ENCODE measurements around the gene LARP4B.

The LARP4B gene

DNA sequence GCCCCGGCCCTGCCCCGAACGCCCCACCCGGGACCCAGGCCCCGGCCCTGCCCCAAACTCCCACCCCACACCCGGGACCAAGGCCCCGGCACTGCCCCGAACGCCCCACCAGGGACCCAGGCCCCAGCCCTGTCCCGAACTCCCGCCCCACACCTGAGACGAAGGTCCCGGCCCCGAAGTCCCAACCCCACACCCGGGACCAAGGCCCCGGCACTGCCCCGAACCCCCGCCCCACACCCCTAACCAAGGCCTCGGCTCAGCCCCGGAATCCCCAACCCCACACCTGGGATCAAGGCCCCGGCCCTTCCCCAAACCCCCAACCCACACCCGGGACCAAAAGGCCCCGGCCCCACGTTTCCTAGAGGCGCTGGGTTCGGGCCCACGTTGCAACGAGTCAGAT lies 1.1 kb upstream of the LARP4B start:
- Histone ChIP-seq H3K4me3 (ENCODE audit: low read length) (peak overlapping the region; percentile 71; the same call in 1 of the 2 replicates), H3K4me1 (ENCODE audit: control insufficient read depth, low read length) (peaks cover 64% of the 10 kb centered on the region), H3K36me3 (ENCODE audit: control insufficient read depth, low read length) (peaks cover 29% of the 10 kb centered on the region), H3K4me2 (ENCODE audit: low read length) (peak overlapping the region; percentile 56), H3K9me2 (replicated peaks; ENCODE audit: control insufficient read depth, low read length) (no peaks in the 10 kb centered on the region), H3K27ac (ENCODE audit: low read depth, low read length) (no peak overlapping the region), H3K79me2 (ENCODE audit: control insufficient read depth, low read length) (peaks cover 36% of the 10 kb centered on the region), H3F3A (ENCODE audit: control insufficient read depth, insufficient read depth) (no peaks in the 10 kb centered on the region), H3K9me3 (ENCODE audit: control insufficient read depth, insufficient read depth, low read length) (no peaks in the 10 kb centered on the region), H4K20me1 (ENCODE audit: control insufficient read depth, insufficient read depth, low read depth, low read length) (peaks cover 30% of the 10 kb centered on the region), H3K27me3 (ENCODE audit: control insufficient read depth, low read length) (no peaks in the 10 kb centered on the region)
- TF ChIP-seq, protein P1, sequence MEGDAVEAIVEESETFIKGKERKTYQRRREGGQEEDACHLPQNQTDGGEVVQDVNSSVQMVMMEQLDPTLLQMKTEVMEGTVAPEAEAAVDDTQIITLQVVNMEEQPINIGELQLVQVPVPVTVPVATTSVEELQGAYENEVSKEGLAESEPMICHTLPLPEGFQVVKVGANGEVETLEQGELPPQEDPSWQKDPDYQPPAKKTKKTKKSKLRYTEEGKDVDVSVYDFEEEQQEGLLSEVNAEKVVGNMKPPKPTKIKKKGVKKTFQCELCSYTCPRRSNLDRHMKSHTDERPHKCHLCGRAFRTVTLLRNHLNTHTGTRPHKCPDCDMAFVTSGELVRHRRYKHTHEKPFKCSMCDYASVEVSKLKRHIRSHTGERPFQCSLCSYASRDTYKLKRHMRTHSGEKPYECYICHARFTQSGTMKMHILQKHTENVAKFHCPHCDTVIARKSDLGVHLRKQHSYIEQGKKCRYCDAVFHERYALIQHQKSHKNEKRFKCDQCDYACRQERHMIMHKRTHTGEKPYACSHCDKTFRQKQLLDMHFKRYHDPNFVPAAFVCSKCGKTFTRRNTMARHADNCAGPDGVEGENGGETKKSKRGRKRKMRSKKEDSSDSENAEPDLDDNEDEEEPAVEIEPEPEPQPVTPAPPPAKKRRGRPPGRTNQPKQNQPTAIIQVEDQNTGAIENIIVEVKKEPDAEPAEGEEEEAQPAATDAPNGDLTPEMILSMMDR (IDR thresholded peaks at IDR 0.05; ENCODE audit: low read depth, low read length, poor library complexity, severe bottlenecking), result no peak
- TF ChIP-seq EZH2phosphoT487 (IDR thresholded peaks at IDR 0.05; ENCODE audit: borderline replicate concordance, low read length), result no peak

DNA sequence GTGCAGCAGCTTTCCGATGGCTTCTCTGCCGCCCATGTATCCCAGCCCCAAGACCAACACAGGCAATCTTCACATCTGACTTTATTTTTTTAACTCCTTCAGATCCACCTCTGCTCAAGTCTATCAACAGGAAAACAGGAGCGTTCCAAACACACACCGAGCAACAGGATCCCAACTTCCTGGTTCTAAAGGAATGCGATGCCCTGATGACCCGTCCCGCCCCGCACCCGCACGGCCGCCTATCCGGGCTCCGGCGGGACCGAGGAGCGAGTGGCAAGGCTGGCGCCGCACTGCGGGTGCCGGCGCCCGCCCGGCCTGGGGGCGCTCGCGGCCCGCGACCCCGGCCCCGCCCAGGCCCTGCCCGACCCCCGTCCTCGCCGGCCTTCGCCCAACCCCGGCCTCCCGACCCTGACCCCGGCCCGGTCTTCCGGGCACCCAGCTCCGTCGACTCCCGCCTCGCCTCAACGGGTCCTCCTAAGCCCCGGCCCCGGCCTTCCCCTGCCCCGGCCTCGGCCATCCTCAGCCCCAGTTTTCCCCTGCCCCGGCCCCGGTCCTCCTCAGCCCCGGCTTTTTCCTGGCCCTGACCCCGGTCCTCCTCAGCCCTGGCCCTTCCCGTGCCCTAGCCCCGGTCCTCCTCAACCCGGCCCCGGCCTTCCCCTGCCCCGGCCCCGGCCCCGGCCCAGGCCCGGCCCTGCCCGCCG lies 730 bp downstream of the LARP4B start:
- no peaks in the 10 kb centered on the region for H3F3A ChIP-seq (ENCODE audit: control insufficient read depth, insufficient read depth)
- H3K79me2 ChIP-seq (ENCODE audit: control insufficient read depth, low read length), result peaks cover 54% of the 10 kb centered on the region
- peaks cover 61% of the 10 kb centered on the region for H3K4me1 ChIP-seq (ENCODE audit: control insufficient read depth, low read length)
- H3K36me3 ChIP-seq (ENCODE audit: control insufficient read depth, low read length), result peaks cover 48% of the 10 kb centered on the region
- H3K9me3 ChIP-seq (ENCODE audit: control insufficient read depth, insufficient read depth, low read length), result no peaks in the 10 kb centered on the region
- no peaks in the 10 kb centered on the region for H3K27me3 ChIP-seq (ENCODE audit: control insufficient read depth, low read length)
- peak overlapping the region; percentile 67 for H3K27ac ChIP-seq (ENCODE audit: low read depth, low read length)
- peaks cover 43% of the 10 kb centered on the region for H4K20me1 ChIP-seq (ENCODE audit: control insufficient read depth, insufficient read depth, low read depth, low read length)
- peak overlapping the region; percentile 69 for H3K4me2 ChIP-seq (ENCODE audit: low read length)
- no peaks in the 10 kb centered on the region for H3K9me2 ChIP-seq (replicated peaks; ENCODE audit: control insufficient read depth, low read length)
- peak overlapping the region; percentile 88 for H3K4me3 ChIP-seq (ENCODE audit: low read length)
- TF ChIP-seq EZH2phosphoT487 (IDR thresholded peaks at IDR 0.05; ENCODE audit: borderline replicate concordance, low read length), result no peak
- TF ChIP-seq, protein P1 (IDR thresholded peaks at IDR 0.05; ENCODE audit: low read depth, low read length, poor library complexity, severe bottlenecking), result no peak

DNA sequence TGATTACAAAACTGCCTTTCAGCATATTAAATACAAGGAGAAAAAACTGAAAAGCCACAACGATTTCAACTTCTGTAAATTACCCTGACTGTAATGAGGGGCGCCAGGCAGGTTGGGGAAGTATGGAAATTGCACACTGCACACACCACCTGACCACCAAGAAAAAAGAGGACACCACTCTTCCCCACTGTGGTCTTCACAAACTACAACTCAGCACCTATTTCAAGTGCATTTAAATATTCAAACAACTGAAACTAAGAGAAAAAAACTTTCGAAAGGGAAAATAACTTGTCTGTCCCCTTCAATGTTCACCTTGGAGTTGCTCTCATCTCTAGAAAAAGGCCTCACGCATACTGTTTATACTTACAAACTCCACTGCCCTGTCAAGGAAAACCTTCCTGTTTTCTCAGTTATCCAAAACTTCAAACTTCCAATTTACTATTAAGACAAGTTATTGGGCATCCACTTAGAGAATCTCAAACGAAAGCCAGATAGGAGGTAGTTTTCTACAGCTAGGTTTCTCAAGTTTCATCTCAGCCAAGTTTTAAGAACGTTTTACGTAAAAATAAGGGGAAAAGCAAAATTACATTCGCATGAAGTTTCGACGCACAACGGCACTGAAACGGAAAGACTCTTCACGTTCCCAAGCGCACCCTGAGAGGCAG lies 1.4 kb downstream of the LARP4B start:
- TF ChIP-seq EZH2phosphoT487 (IDR thresholded peaks at IDR 0.05; ENCODE audit: borderline replicate concordance, low read length), result no peak
- TF ChIP-seq, protein P1 (IDR thresholded peaks at IDR 0.05; ENCODE audit: low read depth, low read length, poor library complexity, severe bottlenecking), result no peak
- no peaks in the 10 kb centered on the region for H3K9me3 ChIP-seq (ENCODE audit: control insufficient read depth, insufficient read depth, low read length)
- H3K27ac ChIP-seq (ENCODE audit: low read depth, low read length), result peak overlapping the region; percentile 67
- H3K4me2 ChIP-seq (ENCODE audit: low read length), result peak overlapping the region; percentile 69
- peak overlapping the region; percentile 88 for H3K4me3 ChIP-seq (ENCODE audit: low read length)
- no peaks in the 10 kb centered on the region for H3K27me3 ChIP-seq (ENCODE audit: control insufficient read depth, low read length)
- no peaks in the 10 kb centered on the region for H3F3A ChIP-seq (ENCODE audit: control insufficient read depth, insufficient read depth)
- H3K4me1 ChIP-seq (ENCODE audit: control insufficient read depth, low read length), result peaks cover 58% of the 10 kb centered on the region
- H3K36me3 ChIP-seq (ENCODE audit: control insufficient read depth, low read length), result peaks cover 54% of the 10 kb centered on the region
- H4K20me1 ChIP-seq (ENCODE audit: control insufficient read depth, insufficient read depth, low read depth, low read length), result peaks cover 46% of the 10 kb centered on the region
- H3K9me2 ChIP-seq (replicated peaks; ENCODE audit: control insufficient read depth, low read length), result no peaks in the 10 kb centered on the region
- H3K79me2 ChIP-seq (ENCODE audit: control insufficient read depth, low read length), result peaks cover 61% of the 10 kb centered on the region

All from DOHH2 (cell line).